HL-60 (cell line): ENCODE data around the gene PRB3.

Experiments
- DNase-seq, 2 experiments: peaks; one replicate each; pipeline ENCODE4 v3.0.0-alpha.2; 2010 to 2020; ENCODE audit warnings: low read depth in 1 of 2, low spot score in 1 of 2
- H3K27ac ChIP-seq: fragments of 250-450 bp; sonication (Bioruptor Pico); replicated peaks from 2 replicates; pipeline ENCODE4 v1.5.1; 2020; ENCODE audit warnings: mild to moderate bottlenecking, moderate library complexity
- H3K27me3 ChIP-seq: fragments of 250-450 bp; sonication (Bioruptor Pico); 2 replicates; pipeline ENCODE4 v1.5.1; 2021; ENCODE audit warnings: mild to moderate bottlenecking, moderate library complexity; ENCODE audit not compliant: insufficient read depth, poor library complexity, severe bottlenecking
- H3K4me3 ChIP-seq: replicated peaks from 2 replicates; pipeline ENCODE4 v1.5.1; 2011; ENCODE audit warnings: mild to moderate bottlenecking, control low read depth, low read length; ENCODE audit not compliant: insufficient read depth
- GABPA ChIP-seq: IDR thresholded peaks from 2 replicates; pipeline ENCODE4 v1.6.1; 2012; ENCODE audit warnings: low read depth
- POLR2AphosphoS5 ChIP-seq: IDR thresholded peaks from 2 replicates; pipeline ENCODE4 v1.6.1; 2012; ENCODE audit warnings: low read depth
- REST ChIP-seq: IDR thresholded peaks from 2 replicates; pipeline ENCODE4 v1.6.1; 2012; ENCODE audit warnings: low read depth; ENCODE audit not compliant: insufficient replicate concordance
- SPI1 ChIP-seq: IDR thresholded peaks from 2 replicates; pipeline ENCODE4 v1.6.1; 2012; ENCODE audit warnings: low read depth, mild to moderate bottlenecking, borderline replicate concordance
- TF ChIP-seq, protein P1 (sequence below): IDR thresholded peaks from one replicate; pipeline ENCODE4 v1.5.1; 2011; ENCODE audit warnings: low read length, control low read depth, inconsistent platforms; ENCODE audit not compliant: insufficient read depth

The PRB3 gene

GRCh38 chr12:11242656-11243055, 26.9 kb downstream of the PRB3 start:
- TF ChIP-seq, protein P1, sequence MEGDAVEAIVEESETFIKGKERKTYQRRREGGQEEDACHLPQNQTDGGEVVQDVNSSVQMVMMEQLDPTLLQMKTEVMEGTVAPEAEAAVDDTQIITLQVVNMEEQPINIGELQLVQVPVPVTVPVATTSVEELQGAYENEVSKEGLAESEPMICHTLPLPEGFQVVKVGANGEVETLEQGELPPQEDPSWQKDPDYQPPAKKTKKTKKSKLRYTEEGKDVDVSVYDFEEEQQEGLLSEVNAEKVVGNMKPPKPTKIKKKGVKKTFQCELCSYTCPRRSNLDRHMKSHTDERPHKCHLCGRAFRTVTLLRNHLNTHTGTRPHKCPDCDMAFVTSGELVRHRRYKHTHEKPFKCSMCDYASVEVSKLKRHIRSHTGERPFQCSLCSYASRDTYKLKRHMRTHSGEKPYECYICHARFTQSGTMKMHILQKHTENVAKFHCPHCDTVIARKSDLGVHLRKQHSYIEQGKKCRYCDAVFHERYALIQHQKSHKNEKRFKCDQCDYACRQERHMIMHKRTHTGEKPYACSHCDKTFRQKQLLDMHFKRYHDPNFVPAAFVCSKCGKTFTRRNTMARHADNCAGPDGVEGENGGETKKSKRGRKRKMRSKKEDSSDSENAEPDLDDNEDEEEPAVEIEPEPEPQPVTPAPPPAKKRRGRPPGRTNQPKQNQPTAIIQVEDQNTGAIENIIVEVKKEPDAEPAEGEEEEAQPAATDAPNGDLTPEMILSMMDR, result no peak
- TF ChIP-seq GABPA, result no peak
- no peak for TF ChIP-seq SPI1
- TF ChIP-seq REST, result no peak
- TF ChIP-seq POLR2AphosphoS5, result no peak
- DNase-seq, result no peak

GRCh38 chr12:11240348-11240930, 29.1 kb downstream of the PRB3 start:
- no peak overlapping the region for H3K27ac ChIP-seq
- no peak overlapping the region for H3K4me3 ChIP-seq
- TF ChIP-seq SPI1, result no peak
- no peaks in the 10 kb centered on the region for H3K27me3 ChIP-seq
- DNase-seq, result no peak

More at GRCh38 chr12:11242656-11243055, 26.9 kb downstream of the PRB3 start:
- H3K27ac ChIP-seq, result no peak overlapping the region
- H3K4me3 ChIP-seq, result no peak overlapping the region
- peaks cover 2% of the 10 kb centered on the region for H3K27me3 ChIP-seq

GRCh38 chr12:11238275-11238674, 31.2 kb downstream of the PRB3 start:
- no peak for DNase-seq
- no peaks in the 10 kb centered on the region for H3K27me3 ChIP-seq
- H3K27ac ChIP-seq, result no peak overlapping the region
- TF ChIP-seq POLR2AphosphoS5 (no peak), GABPA (no peak), SPI1 (no peak), REST (no peak)
- TF ChIP-seq, protein P1, result no peak
- H3K4me3 ChIP-seq, result no peak overlapping the region

GRCh38 chr12:11233532-11233931, 36.0 kb downstream of the PRB3 start:
- DNase-seq, result no peak
- Histone ChIP-seq H3K4me3 (no peak overlapping the region), H3K27ac (no peak overlapping the region), H3K27me3 (peaks cover 4% of the 10 kb centered on the region)
- TF ChIP-seq POLR2AphosphoS5 (no peak), SPI1 (no peak)
- TF ChIP-seq, protein P1, result no peak
